Right ventricle myocardium inferior (tissue), 1 donor: ENCODE results near the gene DNM3. TPM values are rescaled to one million over a fixed set of nuclear protein-coding genes. Genes with fewer than 3 reads are reported as not detected.
"Not testable (repeated sequence)": the region's sequence is repeated elsewhere in the genome, so short reads cannot be mapped to it uniquely, and the experiment has no call there.

Experiments used
- ATAC-seq: fragments of 200-7000 bp; cut with Tn5 transposase; one replicate; pipeline ENCODE4 v1.9.1; 2020; ENCODE audit warnings: mild to moderate bottlenecking, moderate library complexity
- DNase-seq: peaks from one replicate; pipeline ENCODE4 v3.0.0; 2021; ENCODE audit errors: missing footprints
- intact Hi-C: fragments of 100-400 bp; cut with DNase I; formaldehyde crosslinking; loops from one replicate; pipeline ENCODE4 v1.11.0; 2022
- total RNA-seq: library from RNA; stranded (reverse); fragmentation: NEBNext Ultra II Directional; extraction: Animal tissue kit (Norgen Biotek cat#: 25700); gene quantifications from one replicate; pipeline ENCODE4 v1.2.1, GENCODE V29; 2021
- donor health status: DM: no; HTN: yes; CAD: no; lungs with severe emphysema.

DNM3 gene
- total RNA-seq, 1 donor from 2014 or later: 1.8 TPM

DNA sequence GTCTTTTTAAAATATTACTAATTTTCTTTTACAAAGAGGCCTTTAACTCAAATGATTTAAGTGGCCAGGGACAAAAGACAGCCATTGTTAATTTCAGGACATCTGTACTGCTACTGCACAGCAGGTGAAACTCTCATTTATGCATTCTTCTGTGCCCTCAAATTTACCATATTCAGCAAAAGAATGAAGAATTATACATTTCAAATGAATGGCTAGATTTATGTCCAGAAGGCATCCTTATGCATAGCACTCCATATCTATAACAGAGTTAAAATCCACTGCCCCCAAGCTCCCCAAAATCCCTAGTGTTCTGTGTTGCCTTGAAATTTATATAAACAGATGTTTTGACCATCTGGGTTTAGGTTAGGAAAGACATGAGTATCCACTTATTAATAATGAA lies 202.6 kb downstream of the DNM3 start:
- intact Hi-C loops: loop anchor here (5.0 kb wide), 1 partner anchor 358 kb away; no protein-coding TSS in a partner anchor
- ATAC-seq: no peak
- no peak for DNase-seq

DNA sequence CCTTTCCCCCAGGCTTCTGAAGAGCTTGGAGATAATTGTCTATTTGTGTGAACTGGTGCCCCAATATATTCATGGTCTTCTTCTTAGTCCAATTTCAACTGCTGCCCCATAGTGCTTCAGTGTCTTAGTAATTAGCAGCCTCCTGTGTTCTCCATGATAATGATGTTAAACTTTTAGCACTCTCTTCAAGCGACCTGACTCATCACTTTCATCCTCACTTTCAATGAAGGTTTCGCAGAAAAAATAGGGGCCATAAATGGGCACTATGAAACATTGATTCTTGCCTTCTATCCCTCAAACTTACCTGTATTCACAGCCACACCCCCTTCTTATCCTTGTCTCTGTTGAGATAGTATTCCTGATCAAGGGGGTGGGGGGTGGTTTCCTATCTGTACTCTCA lies 210.6 kb downstream of the DNM3 start:
- no peak for ATAC-seq
- intact Hi-C loops: no loop called here
- no peak for DNase-seq

DNA sequence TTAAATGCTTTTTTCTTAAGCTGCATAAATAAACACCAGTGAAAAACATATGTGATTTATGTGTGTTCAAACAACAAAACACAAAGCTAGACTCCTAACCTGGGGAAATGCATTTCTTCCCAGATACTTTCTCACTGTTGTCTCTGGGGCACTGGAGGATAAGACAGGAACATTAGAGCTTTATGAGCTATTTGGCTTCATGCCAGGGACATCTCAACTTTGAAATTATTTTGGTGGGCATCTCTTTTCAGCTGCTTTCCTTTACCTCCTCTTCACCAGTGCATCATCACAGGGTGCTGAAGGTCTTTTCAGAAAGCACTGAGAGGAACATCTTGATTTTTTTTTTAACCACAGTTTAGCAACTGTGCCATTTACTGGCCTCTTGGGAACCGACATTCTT lies 212.9 kb downstream of the DNM3 start:
- DNase-seq (no peak), ATAC-seq (no peak)
- intact Hi-C loops: no loop called here

DNA sequence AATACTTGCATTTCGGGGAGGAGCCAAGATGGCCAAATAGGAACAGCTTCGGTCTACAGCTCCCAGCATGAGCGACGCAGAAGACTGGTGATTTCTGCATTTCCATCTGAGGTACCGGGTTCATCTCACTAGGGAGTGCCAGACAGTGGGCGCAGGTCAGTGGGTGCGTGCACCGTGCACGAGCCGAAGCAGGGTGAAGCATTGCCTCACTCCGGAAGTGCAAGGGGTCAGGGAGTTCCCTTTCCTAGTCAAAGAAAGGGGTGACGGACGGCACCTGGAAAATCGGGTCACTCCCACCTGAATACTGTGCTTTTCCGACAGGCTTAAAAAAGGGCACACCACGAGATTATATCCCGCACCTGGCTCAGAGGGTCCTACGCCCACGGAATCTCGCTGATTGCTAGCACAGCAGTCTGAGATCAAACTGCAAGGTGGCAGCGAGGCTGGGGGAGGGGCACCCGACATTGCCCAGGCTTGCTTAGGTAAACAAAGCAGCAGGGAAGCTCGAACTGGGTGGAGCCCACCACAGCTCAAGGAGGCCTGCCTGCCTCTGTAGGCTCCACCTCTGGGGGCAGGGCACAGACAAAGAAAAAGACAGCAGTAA lies 214.6 kb downstream of the DNM3 start:
- intact Hi-C loops, ATAC-seq, DNase-seq: not testable (repeated sequence)

DNA sequence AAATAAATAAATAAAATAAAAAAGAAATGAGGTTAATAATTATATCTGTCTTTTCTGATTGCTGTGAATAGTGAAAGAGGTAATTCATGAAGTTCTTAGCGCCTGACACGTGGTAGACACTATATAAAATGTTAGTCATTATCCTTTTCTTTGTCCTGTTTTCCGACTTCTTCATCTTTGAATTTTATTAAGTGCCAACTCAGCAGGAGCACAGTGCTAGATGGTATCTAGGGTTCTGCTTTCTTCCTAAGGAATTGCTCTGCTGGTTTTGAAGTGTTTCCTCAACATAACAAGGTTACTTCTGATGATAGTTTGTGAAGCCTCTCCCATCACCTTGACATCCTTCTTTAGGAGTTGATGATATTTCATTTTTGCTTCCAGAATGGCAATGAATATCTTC lies 227.0 kb downstream of the DNM3 start:
- no peak for ATAC-seq
- intact Hi-C loops: no loop called here

DNA sequence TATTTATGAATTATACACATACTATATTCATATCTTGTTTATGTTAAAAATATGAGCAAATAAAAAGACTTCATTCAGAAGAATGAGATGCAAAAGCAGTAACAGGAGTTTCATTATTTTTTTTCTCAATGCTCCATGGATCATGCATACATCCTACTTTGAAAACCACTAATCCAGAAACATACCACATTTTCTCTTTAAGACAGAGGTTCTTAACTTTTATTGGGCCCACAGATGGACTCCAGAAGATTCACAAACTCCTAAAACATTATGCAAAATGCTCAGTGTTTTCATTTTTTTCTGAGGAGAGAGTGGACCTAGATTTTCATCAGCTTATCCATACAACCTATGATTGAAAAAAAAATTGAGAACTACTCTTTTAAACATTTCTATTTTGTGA lies 227.8 kb downstream of the DNM3 start:
- intact Hi-C loops: no loop called here
- DNase-seq: no peak
- ATAC-seq: no peak

More for the DNA sequence above, 227.0 kb downstream of the DNM3 start:
- DNase-seq: no peak

DNA sequence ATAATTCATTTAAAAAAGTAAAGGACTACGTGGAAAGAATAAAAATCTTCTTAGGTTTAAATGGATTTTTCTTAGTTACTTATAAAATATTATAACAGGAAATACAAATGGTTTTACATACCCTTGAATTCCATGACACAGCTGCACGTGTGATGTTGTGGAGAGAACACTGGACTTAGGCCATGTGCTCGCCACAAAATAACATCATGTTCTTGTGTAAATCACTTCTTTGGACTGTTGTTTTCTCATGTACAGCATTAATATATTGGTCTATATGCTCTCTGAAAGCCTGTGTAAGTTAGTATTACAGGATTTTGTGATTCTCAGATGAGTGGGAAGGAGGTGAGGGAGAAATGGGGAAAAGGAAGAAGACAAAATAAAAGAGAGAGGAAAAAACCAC lies 228.2 kb downstream of the DNM3 start:
- intact Hi-C loops: no loop called here
- ATAC-seq (no peak), DNase-seq (no peak)

DNA sequence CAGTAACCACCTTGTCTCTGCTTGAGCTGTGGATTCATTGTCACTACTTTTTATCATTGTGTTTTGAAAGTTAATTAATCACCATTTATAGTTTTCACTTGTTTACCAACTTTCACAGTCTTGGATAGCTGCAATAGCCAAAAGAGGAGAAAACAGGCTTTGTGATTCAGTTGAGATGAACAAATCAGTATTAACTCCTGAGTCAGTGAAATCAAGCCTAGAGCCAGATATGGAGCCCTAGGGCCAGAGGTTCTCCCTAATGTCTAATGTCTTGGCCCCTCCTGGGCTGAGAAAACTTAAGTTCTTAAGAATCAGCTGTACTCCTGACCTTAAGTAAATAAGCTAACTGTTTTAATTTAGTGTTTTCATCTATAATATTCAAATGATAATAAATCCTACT lies 228.8 kb downstream of the DNM3 start:
- no peak for ATAC-seq
- no peak for DNase-seq
- intact Hi-C loops: no loop called here

DNA sequence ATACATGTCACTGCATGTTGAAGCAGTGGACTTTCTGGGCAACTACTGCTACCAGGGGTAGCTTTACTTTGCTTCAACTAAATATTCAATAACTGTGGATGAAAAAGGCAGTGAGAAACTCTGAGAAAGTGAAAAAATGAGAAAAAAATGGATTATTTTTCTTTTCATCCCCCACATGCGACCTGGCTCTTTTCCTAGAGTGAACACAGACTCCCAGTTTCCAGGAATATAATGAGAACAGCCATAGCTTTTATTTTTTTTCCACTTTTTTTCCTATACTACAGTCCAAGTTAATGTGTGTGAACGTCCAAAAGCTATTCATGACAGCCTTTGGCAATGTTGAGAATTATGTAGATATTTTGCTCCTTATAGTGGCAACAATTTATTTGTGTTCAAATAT lies 230.4 kb downstream of the DNM3 start:
- no peak for ATAC-seq

DNA sequence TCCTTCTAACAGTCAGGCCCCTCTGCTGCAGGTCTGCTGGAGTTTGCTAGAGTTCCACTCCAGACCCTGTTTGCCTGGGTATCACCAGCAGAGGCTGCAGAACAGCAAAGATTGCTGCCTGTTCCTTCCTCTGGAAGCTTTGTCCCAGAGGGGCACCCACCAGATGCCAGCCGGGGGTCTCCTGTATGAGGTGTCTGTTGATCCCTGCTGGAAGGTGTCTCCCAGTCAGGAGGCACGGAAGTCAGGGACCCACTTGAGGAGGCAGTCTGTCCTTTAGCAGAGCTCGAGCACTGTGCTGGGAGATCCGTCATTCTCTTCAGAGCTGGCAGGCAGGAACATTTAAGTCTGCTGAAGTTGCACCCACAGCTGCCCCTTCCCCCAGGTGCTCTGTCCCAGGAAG lies 238.6 kb downstream of the DNM3 start:
- ATAC-seq, DNase-seq, intact Hi-C loops: not testable (repeated sequence)

More for the DNA sequence above, 230.4 kb downstream of the DNM3 start:
- intact Hi-C loops: no loop called here
- no peak for DNase-seq

DNA sequence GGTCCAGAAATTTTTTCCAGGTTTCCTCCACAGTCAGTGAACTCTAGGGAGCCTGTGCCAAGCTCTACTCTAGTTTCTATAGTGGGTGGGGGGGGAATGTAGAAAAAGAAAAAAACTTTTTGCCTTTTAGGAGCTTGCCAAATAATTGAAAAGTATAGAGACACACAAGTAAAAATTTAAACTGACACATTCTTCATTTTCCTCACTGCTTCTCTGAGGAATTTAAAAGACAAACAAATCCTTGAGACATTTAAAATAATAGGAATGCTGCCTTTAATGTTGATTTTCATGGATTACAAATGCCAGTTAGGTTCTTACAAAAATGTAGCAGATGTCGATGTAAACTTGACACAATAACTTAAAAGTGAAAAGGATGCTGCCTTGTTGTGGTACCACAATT lies 241.9 kb downstream of the DNM3 start:
- intact Hi-C loops: no loop called here
- ATAC-seq (no peak), DNase-seq (no peak)

DNA sequence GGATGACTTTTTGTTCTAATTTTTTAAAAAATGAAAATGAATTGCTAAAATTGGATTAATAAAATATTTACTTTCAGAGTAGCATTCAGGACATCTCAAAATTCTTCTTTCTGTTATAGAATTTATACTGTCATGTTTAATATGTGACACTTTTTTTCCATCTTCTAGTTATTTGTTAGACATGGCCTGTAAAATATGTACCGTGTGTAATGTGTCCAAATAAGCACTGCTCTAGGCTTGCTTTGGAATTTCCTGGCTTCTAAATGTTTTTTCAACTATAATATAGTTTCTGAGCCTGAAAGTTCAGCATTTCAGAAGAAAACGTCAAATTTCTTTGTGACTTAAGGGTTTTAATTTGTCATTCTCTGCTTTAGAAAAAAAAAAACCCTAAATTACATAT lies 243.6 kb downstream of the DNM3 start:
- DNase-seq: no peak
- intact Hi-C loops: no loop called here
- no peak for ATAC-seq

DNA sequence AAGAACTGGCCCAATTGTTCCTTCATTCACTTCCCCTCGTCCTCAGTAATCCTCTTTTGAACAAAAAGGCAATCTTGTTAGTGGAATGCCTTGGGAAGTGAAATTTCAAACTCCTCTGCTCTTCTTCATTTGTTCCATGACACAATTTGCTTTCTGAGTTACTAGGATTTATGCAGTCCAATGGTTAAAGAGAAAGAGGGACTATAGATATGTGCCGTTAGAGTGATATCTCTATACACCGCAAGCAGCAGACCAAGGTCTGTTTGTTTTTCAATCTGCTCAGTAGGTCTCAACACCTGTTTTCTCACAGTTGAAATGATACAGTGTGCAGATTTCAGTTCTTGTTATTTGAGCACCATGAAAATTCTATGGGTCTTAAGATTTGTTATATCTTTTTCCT lies 244.0 kb downstream of the DNM3 start:
- DNase-seq: no peak
- no peak for ATAC-seq
- intact Hi-C loops: no loop called here

DNA sequence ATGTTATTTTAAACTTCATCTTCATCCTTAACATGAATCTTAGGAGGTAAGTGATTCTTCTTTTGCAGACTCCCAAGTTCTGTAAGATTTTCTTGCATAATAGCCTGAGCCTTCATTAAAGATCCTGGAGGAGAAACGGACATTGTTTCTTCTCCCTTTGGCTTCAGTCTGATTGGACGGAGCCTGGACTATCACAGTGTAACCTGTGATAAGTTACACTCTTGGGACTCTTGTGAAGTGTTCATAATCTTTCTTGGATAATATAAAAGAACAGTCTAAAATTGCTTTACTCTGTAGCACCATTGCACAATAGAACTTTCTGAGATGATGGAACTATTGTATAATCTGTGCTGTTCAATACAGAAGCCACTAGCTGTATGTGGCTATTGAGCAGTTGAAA lies 244.8 kb downstream of the DNM3 start:
- DNase-seq: no peak
- ATAC-seq: no peak
- intact Hi-C loops: no loop called here

DNA sequence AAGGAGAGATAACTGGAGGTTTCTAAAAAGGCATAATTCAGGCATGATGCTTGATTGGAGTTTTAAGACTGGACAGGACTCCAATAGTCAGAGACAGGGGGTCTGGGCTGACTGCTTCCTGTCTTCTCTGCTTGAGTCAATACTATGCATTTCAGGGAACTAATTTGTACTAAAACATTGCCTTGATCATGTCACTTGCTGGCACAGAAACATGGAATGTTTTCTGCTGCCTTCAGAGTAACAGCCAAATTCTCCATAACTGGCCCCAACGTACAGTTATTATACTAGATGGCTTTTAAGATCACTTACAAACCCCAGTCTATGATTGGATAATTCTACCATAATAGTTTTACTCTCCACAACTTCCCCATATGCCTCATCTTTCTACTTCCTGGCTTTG lies 247.0 kb downstream of the DNM3 start:
- intact Hi-C loops: no loop called here
- ATAC-seq (no peak), DNase-seq (no peak)

DNA sequence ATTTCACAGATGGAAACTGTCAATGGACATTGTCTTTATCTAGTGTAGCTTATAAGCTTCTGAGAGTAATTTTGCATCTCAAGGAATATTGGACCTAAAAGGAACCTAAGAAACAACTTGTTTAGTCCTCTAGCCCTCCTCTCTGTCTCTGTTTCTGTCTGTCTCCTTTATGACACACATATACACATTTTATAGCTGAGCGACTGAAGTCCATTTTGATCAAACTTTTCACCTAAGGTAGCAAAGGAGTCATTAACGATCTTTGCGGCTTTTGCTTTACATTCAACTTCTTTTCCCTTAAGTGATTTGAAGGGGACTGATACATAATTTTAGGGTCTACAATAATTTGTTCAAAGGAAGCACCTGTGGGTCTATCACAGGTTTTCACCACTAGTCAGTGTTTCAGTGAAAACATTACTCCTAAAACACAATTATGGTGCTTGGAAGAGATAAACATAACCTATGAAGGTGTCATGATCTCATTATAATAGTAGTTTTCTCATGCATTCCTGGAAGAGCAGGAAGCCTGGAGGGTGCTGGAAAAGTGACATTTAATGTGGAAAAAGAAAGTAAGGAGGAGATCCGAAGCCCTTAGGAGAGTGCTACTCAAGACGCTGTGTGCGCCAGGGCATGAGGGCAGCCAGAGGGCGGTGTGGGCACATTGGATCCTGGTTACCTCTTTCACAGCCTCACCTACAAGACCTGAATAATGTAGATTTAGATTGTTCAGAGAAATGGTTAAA lies 248.6 kb downstream of the DNM3 start:
- intact Hi-C loops: loop anchor here (2.0 kb wide), 1 partner anchor 309 kb away; no protein-coding TSS in a partner anchor
- DNase-seq (no peak), ATAC-seq (peak; percentile 78)

DNA sequence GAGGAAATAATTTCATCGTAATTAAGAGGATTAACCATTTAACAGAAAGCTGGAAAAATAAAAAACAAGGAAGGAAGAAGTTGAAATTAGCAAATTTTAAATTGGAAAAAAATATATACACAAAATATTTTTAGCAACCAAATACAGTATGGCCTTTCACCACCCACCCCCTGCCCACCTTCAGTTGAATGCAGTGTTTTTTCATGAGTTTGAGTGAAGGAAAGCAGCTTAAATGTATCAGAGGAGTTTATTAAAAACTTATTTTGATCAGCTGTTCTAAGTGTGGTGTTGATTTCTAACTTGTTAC lies 249.2 kb downstream of the DNM3 start:
- intact Hi-C loops: loop anchor here (2.0 kb wide), 1 partner anchor 308 kb away; no protein-coding TSS in a partner anchor

DNA sequence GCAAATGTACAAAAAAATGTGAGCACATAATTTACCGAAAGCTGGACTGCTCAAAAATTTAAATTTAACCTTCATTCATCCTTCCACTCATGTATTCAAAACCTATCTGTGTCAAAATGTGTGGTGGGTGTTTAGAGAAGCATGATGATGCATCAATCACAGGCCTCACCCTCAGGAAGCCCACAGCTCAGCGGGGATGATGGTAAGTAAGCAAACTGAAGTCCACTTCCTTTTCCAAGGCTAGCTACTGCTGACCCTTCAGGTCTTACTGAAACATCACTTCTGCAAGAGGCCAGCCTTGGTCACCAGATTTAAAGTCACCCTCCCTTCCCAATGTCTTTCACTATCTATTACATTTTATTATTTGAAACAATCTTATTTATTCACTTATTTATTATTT lies 254.5 kb downstream of the DNM3 start:
- ATAC-seq: no peak
- intact Hi-C loops: no loop called here
- DNase-seq: no peak

More for the DNA sequence above, 249.2 kb downstream of the DNM3 start:
- no peak for ATAC-seq
- DNase-seq: no peak

DNA sequence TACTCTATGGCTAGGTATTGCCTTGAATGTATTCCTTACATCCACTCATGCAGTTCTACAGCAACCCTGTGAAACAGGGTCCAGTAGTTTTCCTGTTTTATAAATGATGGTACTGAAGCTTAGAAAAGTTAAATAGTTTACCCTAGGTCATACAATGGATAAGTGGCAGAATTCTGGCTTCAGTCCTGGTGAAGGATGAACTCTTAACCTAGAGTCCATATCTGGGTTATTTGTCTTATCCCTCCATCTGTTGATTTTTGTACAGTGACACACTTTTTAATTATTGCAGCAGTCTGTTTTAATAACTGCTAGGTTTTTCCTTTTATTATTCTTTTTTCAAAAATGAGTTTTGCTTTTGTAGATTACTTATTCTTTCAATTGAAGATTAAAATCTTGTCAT lies 263.9 kb downstream of the DNM3 start:
- DNase-seq (no peak), ATAC-seq (no peak)
- intact Hi-C loops: no loop called here

DNA sequence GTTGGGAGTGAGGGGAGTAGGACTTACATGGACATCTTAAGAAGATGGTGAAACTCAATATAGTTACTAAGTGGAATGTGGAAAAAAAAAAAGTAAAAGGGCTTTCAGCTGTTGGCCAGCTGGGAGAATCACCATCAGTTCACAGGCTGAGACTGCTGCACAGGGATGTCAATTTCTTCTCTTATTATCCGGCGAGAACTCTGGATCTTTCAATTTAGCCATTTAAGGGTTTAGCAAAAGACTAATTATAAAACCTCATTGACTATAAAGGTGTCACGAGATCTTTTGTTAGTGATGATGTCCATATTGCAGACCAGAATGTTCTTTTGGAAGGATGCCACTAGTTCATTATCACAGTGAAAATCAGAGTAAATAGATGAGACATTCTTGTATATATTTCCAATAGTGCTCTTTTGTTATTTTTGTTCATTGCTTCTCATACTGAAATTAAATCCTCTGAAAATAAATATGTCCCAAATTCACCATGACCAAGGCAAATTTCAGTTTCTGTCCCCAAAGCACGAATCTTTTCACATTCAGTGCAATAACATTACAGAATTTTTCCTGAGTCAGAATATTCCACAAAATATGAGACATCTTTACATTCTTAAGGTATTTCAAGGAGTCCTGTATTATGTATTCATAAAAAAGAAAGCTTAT lies 266.1 kb downstream of the DNM3 start:
- intact Hi-C loops: no loop called here
- no peak for ATAC-seq
- DNase-seq: no peak
